DOHH2 (cell line): ENCODE results near the gene GBF1.

Experiments
- H3F3A ChIP-seq: fragments of 200-600 bp; sonication (generic), shearing (Covaris generic); 2 replicates; pipeline ENCODE4 v1.6.0; 2016; ENCODE audit warnings: antibody characterized with exemption, mild to moderate bottlenecking; ENCODE audit not compliant: control insufficient read depth, insufficient read depth
- H3K27ac ChIP-seq: fragments of 200-600 bp; sonication (generic); 2 replicates; pipeline ENCODE4 v1.5.1; 2014; ENCODE audit warnings: low read depth, mild to moderate bottlenecking, low read length, moderate library complexity
- H3K27me3 ChIP-seq: fragments of 200-600 bp; sonication (generic); 2 replicates; pipeline ENCODE4 v1.6.1; 2014; ENCODE audit warnings: mild to moderate bottlenecking, low read length, mixed read lengths; ENCODE audit not compliant: control insufficient read depth
- H3K36me3 ChIP-seq: fragments of 200-600 bp; sonication (generic); 2 replicates; pipeline ENCODE4 v1.6.1; 2014; ENCODE audit warnings: mild to moderate bottlenecking, low read length, moderate library complexity, mixed read lengths; ENCODE audit not compliant: control insufficient read depth
- H3K4me1 ChIP-seq: fragments of 200-600 bp; sonication (generic); 2 replicates; pipeline ENCODE4 v1.6.1; 2014; ENCODE audit warnings: mild to moderate bottlenecking, low read length, mixed read lengths; ENCODE audit not compliant: control insufficient read depth
- H3K4me2 ChIP-seq: fragments of 200-600 bp; sonication (generic); 2 replicates; pipeline ENCODE4 v1.6.0; 2014; ENCODE audit warnings: mild to moderate bottlenecking, low read length, moderate library complexity
- H3K4me3 ChIP-seq: fragments of 200-600 bp; sonication (generic); 2 replicates; pipeline ENCODE4 v1.5.1; 2014; ENCODE audit warnings: mild to moderate bottlenecking, low read length, mixed read lengths
- H3K79me2 ChIP-seq: fragments of 200-600 bp; sonication (generic); 2 replicates; pipeline ENCODE4 v1.6.1; 2014; ENCODE audit warnings: mild to moderate bottlenecking, low read length, mixed read lengths; ENCODE audit not compliant: control insufficient read depth
- H3K9me2 ChIP-seq: fragments of 200-600 bp; sonication (generic); replicated peaks from 2 replicates; pipeline ENCODE4 v1.6.1; 2014; ENCODE audit warnings: mild to moderate bottlenecking, low read length, mixed read lengths; ENCODE audit not compliant: control insufficient read depth
- H3K9me3 ChIP-seq: fragments of 200-600 bp; sonication (generic); 2 replicates; pipeline ENCODE4 v1.6.1; 2014; ENCODE audit warnings: antibody characterized with exemption, low read length, mixed read lengths; ENCODE audit not compliant: control insufficient read depth, insufficient read depth
- H4K20me1 ChIP-seq: fragments of 200-600 bp; sonication (generic); 2 replicates; pipeline ENCODE4 v1.6.0; 2014; ENCODE audit warnings: low read depth, mild to moderate bottlenecking, antibody characterized with exemption, low read length, moderate library complexity; ENCODE audit not compliant: control insufficient read depth, insufficient read depth
- CTCF ChIP-seq: fragments of 200-600 bp; sonication (generic); IDR thresholded peaks from one replicate; pipeline ENCODE4 v1.5.1; 2014; ENCODE audit warnings: antibody characterized with exemption, mild to moderate bottlenecking, low read depth, low read length; ENCODE audit not compliant: poor library complexity, severe bottlenecking
- EZH2phosphoT487 ChIP-seq: fragments of 200-600 bp; sonication (generic); IDR thresholded peaks from 2 replicates; pipeline ENCODE4 v1.6.1; 2017; ENCODE audit warnings: borderline replicate concordance, mild to moderate bottlenecking, antibody characterized with exemption, low read length, moderate library complexity, mixed read lengths

The GBF1 gene

DNA sequence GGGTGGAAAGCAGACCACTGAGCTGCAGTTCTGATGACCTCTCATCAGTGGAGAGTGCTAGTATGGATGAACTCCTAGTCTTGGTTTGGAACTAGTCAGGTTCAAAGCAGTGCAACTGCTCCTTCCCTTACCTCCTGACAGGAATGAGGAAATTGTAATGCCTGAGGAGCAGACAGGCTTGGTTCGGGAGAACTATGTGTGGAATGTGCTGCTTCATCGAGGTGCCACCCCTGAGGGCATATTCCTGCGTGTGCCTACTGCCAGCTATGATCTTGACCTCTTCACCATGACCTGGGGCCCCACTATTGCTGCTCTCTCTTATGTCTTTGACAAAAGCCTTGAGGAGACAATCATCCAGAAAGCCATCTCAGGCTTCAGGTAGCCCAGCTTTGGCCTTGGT, 122.7 kb downstream of the GBF1 start:
- Histone ChIP-seq H3K9me3 (no peaks in the 10 kb centered on the region), H3F3A (no peaks in the 10 kb centered on the region), H3K36me3 (peaks cover 73% of the 10 kb centered on the region), H3K27me3 (no peaks in the 10 kb centered on the region), H3K4me1 (no peaks in the 10 kb centered on the region), H3K4me2 (no peak overlapping the region), H3K27ac (no peak overlapping the region), H4K20me1 (no peaks in the 10 kb centered on the region), H3K9me2 (no peaks in the 10 kb centered on the region), H3K4me3 (no peak overlapping the region), H3K79me2 (no peaks in the 10 kb centered on the region)
- TF ChIP-seq CTCF (no peak), EZH2phosphoT487 (no peak)

DNA sequence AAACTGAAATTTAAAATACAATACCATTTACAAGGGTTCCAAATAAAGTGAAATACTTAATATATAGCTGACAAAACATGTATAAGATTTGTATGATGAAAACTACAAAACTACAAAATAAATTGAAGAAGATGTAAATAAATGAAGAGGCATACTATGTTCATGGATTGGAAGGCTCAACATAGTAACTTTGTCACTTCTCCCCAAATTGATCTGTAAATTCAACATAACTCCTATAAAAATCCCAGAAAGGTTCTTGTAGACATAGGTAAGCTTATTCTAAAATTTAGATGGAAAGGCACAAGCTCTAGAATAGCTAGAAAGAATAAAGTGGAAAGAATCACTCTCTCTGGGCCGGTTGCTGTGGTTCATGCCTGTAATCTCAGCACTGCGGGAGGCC, 126.0 kb downstream of the GBF1 start:
- Histone ChIP-seq H3K9me2 (no peaks in the 10 kb centered on the region), H3F3A (no peaks in the 10 kb centered on the region), H3K4me3 (no peak overlapping the region), H3K36me3 (peaks cover 75% of the 10 kb centered on the region), H3K4me1 (no peaks in the 10 kb centered on the region), H3K27ac (no peak overlapping the region), H3K9me3 (no peaks in the 10 kb centered on the region), H3K4me2 (no peak overlapping the region), H3K79me2 (no peaks in the 10 kb centered on the region), H4K20me1 (no peaks in the 10 kb centered on the region), H3K27me3 (no peaks in the 10 kb centered on the region)
- no peak for TF ChIP-seq CTCF

- peaks cover 58% of the 10 kb centered on the region for H3K36me3 ChIP-seq
- no peak for TF ChIP-seq EZH2phosphoT487
- TF ChIP-seq CTCF, result no peak
- no peaks in the 10 kb centered on the region for H3K9me3 ChIP-seq
- no peak overlapping the region for H3K4me2 ChIP-seq
- no peak overlapping the region for H3K4me3 ChIP-seq
- H3F3A ChIP-seq, result no peaks in the 10 kb centered on the region
- H3K27ac ChIP-seq, result no peak overlapping the region
- H4K20me1 ChIP-seq, result no peaks in the 10 kb centered on the region
- no peaks in the 10 kb centered on the region for H3K79me2 ChIP-seq
- no peaks in the 10 kb centered on the region for H3K4me1 ChIP-seq
- no peaks in the 10 kb centered on the region for H3K27me3 ChIP-seq
- H3K9me2 ChIP-seq, result no peaks in the 10 kb centered on the region
Observed at GRCh38 chr10:102375250-102375649, 129.9 kb downstream of the GBF1 start.

DNA sequence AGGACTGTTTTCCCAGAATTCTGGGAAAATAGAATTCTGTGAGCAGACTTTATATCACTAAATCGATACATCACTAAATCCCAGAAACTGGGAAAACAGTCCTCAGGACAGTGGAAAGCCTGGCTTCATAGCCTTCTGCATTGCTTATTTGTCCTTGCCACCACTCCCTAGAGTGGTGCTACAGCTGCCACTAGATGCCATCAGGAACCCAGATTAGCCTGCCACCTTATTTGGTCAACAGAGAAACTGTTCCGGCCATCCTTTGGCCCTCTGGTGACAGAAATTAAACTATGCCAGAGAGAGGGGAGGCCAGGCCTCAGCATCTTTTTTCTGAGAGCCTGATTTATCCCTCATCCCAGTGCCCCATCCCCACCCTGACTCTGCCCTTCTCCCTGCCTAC, 130.5 kb downstream of the GBF1 start:
- Histone ChIP-seq H3K4me3 (no peak overlapping the region), H3K4me1 (no peaks in the 10 kb centered on the region), H3K27ac (no peak overlapping the region), H3K9me2 (no peaks in the 10 kb centered on the region), H3K27me3 (no peaks in the 10 kb centered on the region), H3K9me3 (no peaks in the 10 kb centered on the region), H4K20me1 (no peaks in the 10 kb centered on the region), H3K4me2 (no peak overlapping the region), H3F3A (no peaks in the 10 kb centered on the region), H3K79me2 (no peaks in the 10 kb centered on the region), H3K36me3 (peaks cover 55% of the 10 kb centered on the region)
- TF ChIP-seq CTCF (no peak), EZH2phosphoT487 (no peak)
